ENCODE measurements around the gene DACH1. TPM values are rescaled to one million over a fixed set of nuclear protein-coding genes. Genes with fewer than 3 reads are reported as not detected.

The DACH1 gene
- total RNA-seq, 1 donor from 2014 or later = 1.2 TPM

- DNase-seq (ENCODE audit: low read depth) = no peak
- no peak overlapping the region for H3K4me3 ChIP-seq (ENCODE audit: low read depth, low read length)
Measured at GRCh38 chr13:71831716-71832115, 35.3 kb downstream of the DACH1 start.

DNA sequence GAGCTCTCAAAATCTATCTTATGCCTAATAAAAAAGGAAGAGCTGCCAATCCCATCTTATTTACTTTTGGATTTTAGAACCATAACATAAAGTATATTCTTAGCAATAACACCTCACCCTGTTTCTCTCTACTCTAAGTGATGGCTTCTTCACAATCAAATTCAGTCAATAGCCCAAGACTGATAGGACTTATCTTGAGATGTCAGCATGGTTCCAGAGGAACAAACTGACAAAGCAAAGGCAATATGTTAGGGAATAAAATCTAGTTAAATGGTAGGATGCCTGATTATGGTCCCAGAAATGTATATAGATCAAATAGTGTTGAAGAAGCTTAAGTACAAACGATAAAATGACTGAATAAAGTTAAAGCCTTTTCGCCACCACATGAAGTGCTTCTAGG, 36.3 kb downstream of the DACH1 start:
- Histone ChIP-seq H3K36me3 (ENCODE audit: control insufficient read depth, insufficient read depth, low read length) (no peaks in the 10 kb centered on the region), H3K27me3 (ENCODE audit: control insufficient read depth, insufficient read depth, low read length) (no peaks in the 10 kb centered on the region), H3K4me3 (ENCODE audit: low read depth, low read length) (no peak overlapping the region)
- DNase-seq (ENCODE audit: low read depth) = no peak
- no peak for TF ChIP-seq CTCF (IDR thresholded peaks at IDR 0.05; ENCODE audit: insufficient read depth, low read length, poor library complexity, severe bottlenecking)

More at GRCh38 chr13:71831716-71832115, 35.3 kb downstream of the DACH1 start:
- no peaks in the 10 kb centered on the region for H3K36me3 ChIP-seq (ENCODE audit: control insufficient read depth, insufficient read depth, low read length)
- H3K27me3 ChIP-seq (ENCODE audit: control insufficient read depth, insufficient read depth, low read length) = no peaks in the 10 kb centered on the region
- no peak for TF ChIP-seq CTCF (IDR thresholded peaks at IDR 0.05; ENCODE audit: insufficient read depth, low read length, poor library complexity, severe bottlenecking)

DNA sequence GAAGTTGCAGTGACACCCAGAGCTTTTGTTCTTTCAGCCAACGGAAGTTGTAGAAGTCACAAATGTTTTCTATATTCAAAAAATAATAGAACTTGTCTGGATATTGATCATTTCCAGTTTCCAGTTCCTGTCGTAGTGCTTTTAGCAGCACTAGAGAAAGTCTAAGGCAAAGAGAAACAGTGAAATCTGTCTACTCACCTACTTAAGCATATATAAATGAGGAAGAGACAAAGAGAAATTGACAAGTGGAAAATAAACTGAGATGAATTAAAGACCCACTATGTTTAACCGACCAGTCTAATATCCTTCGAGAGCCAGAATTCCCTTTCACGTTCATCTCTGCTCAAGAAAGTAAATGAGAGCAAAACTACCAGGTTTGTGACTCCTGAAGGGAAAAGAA, 36.7 kb downstream of the DACH1 start:
- Histone ChIP-seq H3K27me3 (ENCODE audit: control insufficient read depth, insufficient read depth, low read length) (no peaks in the 10 kb centered on the region), H3K36me3 (ENCODE audit: control insufficient read depth, insufficient read depth, low read length) (no peaks in the 10 kb centered on the region), H3K4me3 (ENCODE audit: low read depth, low read length) (no peak overlapping the region)
- no peak for TF ChIP-seq CTCF (IDR thresholded peaks at IDR 0.05; ENCODE audit: insufficient read depth, low read length, poor library complexity, severe bottlenecking)
- no peak for DNase-seq (ENCODE audit: low read depth)

GRCh38 chr13:71829547-71829946, 37.5 kb downstream of the DACH1 start:
- no peak for DNase-seq (ENCODE audit: low read depth)
- no peak for TF ChIP-seq CTCF (IDR thresholded peaks at IDR 0.05; ENCODE audit: insufficient read depth, low read length, poor library complexity, severe bottlenecking)
- H3K36me3 ChIP-seq (ENCODE audit: control insufficient read depth, insufficient read depth, low read length) = no peaks in the 10 kb centered on the region
- no peaks in the 10 kb centered on the region for H3K27me3 ChIP-seq (ENCODE audit: control insufficient read depth, insufficient read depth, low read length)
- no peak overlapping the region for H3K4me3 ChIP-seq (ENCODE audit: low read depth, low read length)

- Histone ChIP-seq H3K36me3 (ENCODE audit: control insufficient read depth, insufficient read depth, low read length) (no peaks in the 10 kb centered on the region), H3K27me3 (ENCODE audit: control insufficient read depth, insufficient read depth, low read length) (no peaks in the 10 kb centered on the region), H3K4me3 (ENCODE audit: low read depth, low read length) (no peak overlapping the region)
- DNase-seq (ENCODE audit: low read depth) = no peak
- TF ChIP-seq CTCF (IDR thresholded peaks at IDR 0.05; ENCODE audit: insufficient read depth, low read length, poor library complexity, severe bottlenecking) = no peak
Measured at GRCh38 chr13:71828564-71828963, 38.4 kb downstream of the DACH1 start.

DNA sequence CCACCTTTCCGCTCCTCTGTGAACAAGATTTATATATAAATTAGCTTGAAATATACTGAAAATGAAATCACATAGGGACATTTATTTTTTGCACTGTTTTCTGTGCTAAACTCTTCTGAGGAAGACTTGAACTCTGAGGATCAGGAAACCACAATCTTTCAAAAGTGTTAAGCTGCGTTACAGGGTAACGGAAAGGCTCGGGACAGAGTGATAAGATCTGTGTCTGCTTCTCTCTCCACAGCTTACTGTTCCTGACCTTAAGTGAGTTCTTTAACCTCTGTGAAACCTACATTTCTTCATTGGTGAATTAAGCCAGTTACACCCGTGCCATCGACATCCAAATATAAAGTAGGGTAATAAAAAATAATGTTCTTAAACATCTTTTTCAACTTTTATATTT, 38.9 kb downstream of the DACH1 start:
- H3K4me3 ChIP-seq (ENCODE audit: low read depth, low read length) = no peak overlapping the region
- no peak for DNase-seq (ENCODE audit: low read depth)
- H3K36me3 ChIP-seq (ENCODE audit: control insufficient read depth, insufficient read depth, low read length) = no peaks in the 10 kb centered on the region
- H3K27me3 ChIP-seq (ENCODE audit: control insufficient read depth, insufficient read depth, low read length) = no peaks in the 10 kb centered on the region
- no peak for TF ChIP-seq CTCF (IDR thresholded peaks at IDR 0.05; ENCODE audit: insufficient read depth, low read length, poor library complexity, severe bottlenecking)

Data from kidney epithelial cell (primary cell).